H1 (cell line): Measurements from ENCODE around the gene TMEM181. TPM values are rescaled to one million over a fixed set of nuclear protein-coding genes. Genes with fewer than 3 reads are reported as not detected.

Experiments
- CTCF ChIA-PET: fragments of 300-600 bp; sonication (Branson Sonifier 250); formaldehyde crosslinking; loops from one replicate; lab custom pipeline; 2021; ENCODE audit not compliant: partially characterized antibody; lab: Charles Lee
- POLR2A ChIA-PET: fragments of 300-600 bp; sonication (Branson Sonifier 250); formaldehyde crosslinking; loops from one replicate; lab custom pipeline; 2021; ENCODE audit warnings: inconsistent platforms; ENCODE audit not compliant: partially characterized antibody; lab: Charles Lee
- DNase-seq, 2 experiments: peaks; one replicate each; pipeline versions ENCODE4 v3.0.0 to v3.0.0-alpha.2; 2010 to 2022; ENCODE audit warnings: low spot score in 2 of 2, low read depth in 1 of 2, mixed read lengths in 1 of 2
- FAIRE-seq: peaks from 2 replicates; lab custom pipeline; 2011; peaks lifted over from hg19 to GRCh38; lab: Jason Lieb, UNC
- H2AFZ ChIP-seq: 2 replicates; pipeline ENCODE4 v1.8.1; 2012; ENCODE audit warnings: low read length, inconsistent platforms
- H2AK5ac ChIP-seq: 2 replicates; pipeline ENCODE4 v1.6.1; 2013; ENCODE audit warnings: low read depth, low read length
- H2BK120ac ChIP-seq: replicated peaks from 2 replicates; pipeline ENCODE3; 2013; ENCODE audit warnings: low read depth, low read length, inconsistent platforms
- H2BK12ac ChIP-seq: 2 replicates; pipeline ENCODE4 v1.6.1; 2013; ENCODE audit warnings: low read depth, low read length
- H2BK15ac ChIP-seq: 2 replicates; pipeline ENCODE4 v1.6.1; 2013; ENCODE audit warnings: low read length
- H2BK20ac ChIP-seq: 2 replicates; pipeline ENCODE4 v1.6.1; 2013; ENCODE audit warnings: low read length
- H2BK5ac ChIP-seq: 2 replicates; pipeline ENCODE4 v1.6.1; 2013; ENCODE audit warnings: low read depth, low read length
- H3K14ac ChIP-seq: 2 replicates; pipeline ENCODE4 v1.6.1; 2013; ENCODE audit warnings: inconsistent platforms; ENCODE audit not compliant: insufficient read length
- H3K18ac ChIP-seq: 2 replicates; pipeline ENCODE4 v1.6.1; 2013; ENCODE audit warnings: low read length; ENCODE audit errors: extremely low read depth
- H3K23ac ChIP-seq: 2 replicates; pipeline ENCODE4 v1.6.1; 2013; ENCODE audit warnings: inconsistent platforms; ENCODE audit not compliant: insufficient read length
- H3K23me2 ChIP-seq: 2 replicates; pipeline ENCODE4 v1.6.1; 2013; ENCODE audit warnings: low read depth, low read length
- H3K27ac ChIP-seq: 2 replicates; pipeline ENCODE4 v1.6.1; 2011; ENCODE audit warnings: low read depth, low read length, inconsistent platforms
- H3K27me3 ChIP-seq, 4 experiments: replicated peaks in 1 of 4; 1 replicate in 1 of 4; 2 replicates in 3 of 4; pipeline versions ENCODE4 v1.6.1 to v1.8.1; 2011 to 2013; ENCODE audit warnings: low read length in 3 of 4, mild to moderate bottlenecking in 3 of 4, inconsistent platforms in 2 of 4, mixed read lengths in 2 of 4, moderate library complexity in 1 of 4; ENCODE audit not compliant: control insufficient read depth in 3 of 4, insufficient read depth in 3 of 4; ENCODE audit errors: extremely low read depth in 1 of 4
- H3K36me3 ChIP-seq, 4 experiments: 2 replicates each; pipeline versions ENCODE4 v1.6.1 to v1.8.1; 2011 to 2013; ENCODE audit warnings: mild to moderate bottlenecking in 4 of 4, low read length in 3 of 4, moderate library complexity in 2 of 4, control low read depth in 1 of 4, inconsistent platforms in 1 of 4; ENCODE audit not compliant: insufficient read depth in 4 of 4, control insufficient read depth in 2 of 4
- H3K4ac ChIP-seq: replicated peaks from 2 replicates; pipeline ENCODE3; 2013; ENCODE audit warnings: low read length, low read depth, mixed read lengths, inconsistent platforms; ENCODE audit not compliant: insufficient read length
- H3K4me1 ChIP-seq, 4 experiments: replicated peaks in 1 of 4; 1 replicate in 1 of 4; 2 replicates in 3 of 4; pipeline versions ENCODE4 v1.6.1 to v1.8.1; 2011 to 2013; ENCODE audit warnings: low read length in 3 of 4, inconsistent platforms in 2 of 4, mixed read lengths in 1 of 4; ENCODE audit not compliant: insufficient read depth in 4 of 4, control insufficient read depth in 3 of 4
- H3K4me2 ChIP-seq, 2 experiments: 2 replicates each; pipeline versions ENCODE4 v1.6.1 to v1.8.1; 2011 to 2013; ENCODE audit warnings: low read depth in 2 of 2, low read length in 2 of 2, control low read depth in 1 of 2, inconsistent platforms in 1 of 2, mild to moderate bottlenecking in 1 of 2; ENCODE audit not compliant: insufficient read depth in 1 of 2
- H3K4me3 ChIP-seq, 4 experiments: fragments of 200-600, 300-600 bp in 1 of 4; sonication (generic), shearing (Covaris generic), sonication (Bioruptor Twin) in 1 of 4; 2 replicates each; pipeline versions ENCODE4 v1.5.1 to v1.8.1; 2011 to 2016; ENCODE audit warnings: low read length in 4 of 4, low read depth in 3 of 4, control low read depth in 2 of 4, inconsistent platforms in 2 of 4, mild to moderate bottlenecking in 2 of 4, mixed read lengths in 1 of 4, moderate library complexity in 1 of 4; ENCODE audit not compliant: insufficient read depth in 2 of 4; ENCODE audit errors: extremely low read depth in 1 of 4
- H3K56ac ChIP-seq: replicated peaks from 2 replicates; pipeline ENCODE3; 2013; ENCODE audit warnings: low read depth, mild to moderate bottlenecking, mixed read lengths, low read length, inconsistent platforms; ENCODE audit not compliant: insufficient read length
- H3K79me1 ChIP-seq: 2 replicates; pipeline ENCODE4 v1.6.1; 2013; ENCODE audit warnings: low read depth, low read length, control low read depth
- H3K79me2 ChIP-seq, 2 experiments: 2 replicates each; pipeline versions ENCODE4 v1.6.1 to v1.8.1; 2012 to 2013; ENCODE audit warnings: low read length in 2 of 2, mild to moderate bottlenecking in 2 of 2, inconsistent platforms in 1 of 2; ENCODE audit not compliant: insufficient read depth in 2 of 2, control insufficient read depth in 1 of 2
- H3K9ac ChIP-seq, 4 experiments: replicated peaks in 1 of 4; 1 replicate in 1 of 4; 2 replicates in 3 of 4; pipeline versions ENCODE4 v1.6.1 to v1.8.1; 2011 to 2013; ENCODE audit warnings: low read depth in 3 of 4, low read length in 3 of 4, control low read depth in 2 of 4, mild to moderate bottlenecking in 2 of 4, moderate library complexity in 2 of 4, inconsistent platforms in 1 of 4; ENCODE audit errors: extremely low read depth in 1 of 4
- H3K9me3 ChIP-seq, 2 experiments: 2 replicates each; pipeline versions ENCODE4 v1.6.1 to v1.8.1; 2012 to 2013; ENCODE audit warnings: mild to moderate bottlenecking in 2 of 2, moderate library complexity in 2 of 2, control low read depth in 1 of 2, inconsistent platforms in 1 of 2, low read depth in 1 of 2, low read length in 1 of 2, mixed read lengths in 1 of 2; ENCODE audit not compliant: insufficient read depth in 2 of 2
- H4K20me1 ChIP-seq, 2 experiments: replicated peaks in 1 of 2; 2 replicates each; pipeline versions ENCODE3 to v1.8.1; 2011 to 2013; ENCODE audit warnings: inconsistent platforms in 2 of 2, low read length in 2 of 2, mild to moderate bottlenecking in 1 of 2; ENCODE audit not compliant: insufficient read depth in 2 of 2, control insufficient read depth in 1 of 2
- H4K5ac ChIP-seq: 2 replicates; pipeline ENCODE4 v1.6.1; 2013; ENCODE audit warnings: low read length, low read depth, mixed read lengths, inconsistent platforms; ENCODE audit not compliant: insufficient read length
- H4K8ac ChIP-seq: 2 replicates; pipeline ENCODE4 v1.8.0; 2013; ENCODE audit warnings: mild to moderate bottlenecking, moderate library complexity, low read length, inconsistent platforms; ENCODE audit not compliant: insufficient read depth; ENCODE audit errors: extremely low read depth
- H4K91ac ChIP-seq: replicated peaks from 2 replicates; pipeline ENCODE3; 2013; ENCODE audit warnings: low read length, mixed read lengths, inconsistent platforms; ENCODE audit not compliant: insufficient read length
- BRCA1 ChIP-seq: IDR thresholded peaks from 2 replicates; pipeline ENCODE4 v1.6.1; 2012; ENCODE audit warnings: low read depth, low read length, improper control_type of control experiment
- EZH2 ChIP-seq: fragments of 200-600 bp; sonication (generic); IDR thresholded peaks from 2 replicates; pipeline ENCODE4 v1.7.1; 2012; ENCODE audit warnings: low read depth, mild to moderate bottlenecking, moderate library complexity, low read length, inconsistent platforms; ENCODE audit not compliant: severe bottlenecking
- JUND ChIP-seq: IDR thresholded peaks from 2 replicates; pipeline ENCODE4 v1.6.1; 2011; ENCODE audit warnings: mild to moderate bottlenecking, improper control_type of control experiment, low read length
- KDM1A ChIP-seq: fragments of 200-600, 300-600 bp; sonication (generic); IDR thresholded peaks from 2 replicates; pipeline ENCODE4 v1.7.1; 2016; ENCODE audit warnings: mild to moderate bottlenecking, low read length, borderline replicate concordance
- KDM5A ChIP-seq: fragments of 200-600 bp; IDR thresholded peaks from 2 replicates; pipeline ENCODE4 v1.7.1; 2012; ENCODE audit warnings: mild to moderate bottlenecking, low read length, inconsistent platforms, mixed read lengths
- RAD21 ChIP-seq, 2 experiments: IDR thresholded peaks in 1 of 2; conservative IDR thresholded peaks in 1 of 2; 2 replicates each; pipeline ENCODE4 v1.6.1; 2011; ENCODE audit warnings: low read depth in 2 of 2, low read length in 2 of 2, improper control_type of control experiment in 1 of 2, inconsistent platforms in 1 of 2, mild to moderate bottlenecking in 1 of 2, moderate library complexity in 1 of 2
- SIN3A ChIP-seq, 2 experiments: IDR thresholded peaks in 1 of 2; conservative IDR thresholded peaks in 1 of 2; 2 replicates each; pipeline ENCODE4 v1.6.1; 2011 to 2012; ENCODE audit warnings: low read length in 2 of 2, improper control_type of control experiment in 1 of 2, low read depth in 1 of 2, mild to moderate bottlenecking in 1 of 2
- SIRT6 ChIP-seq: IDR thresholded peaks from one replicate; pipeline ENCODE4 v1.7.1; 2012; ENCODE audit warnings: low read length, inconsistent platforms
- SP1 ChIP-seq: IDR thresholded peaks from 2 replicates; pipeline ENCODE4 v1.6.1; 2011; ENCODE audit warnings: low read depth, low read length
- TAF7 ChIP-seq: optimal IDR thresholded peaks from 2 replicates; pipeline ENCODE3; 2011; ENCODE audit warnings: low read depth, mild to moderate bottlenecking, inconsistent platforms, low read length, moderate library complexity, borderline replicate concordance
- WGBS, 2 experiments: shearing (Covaris generic) in 1 of 2; methylation state at CpG; one replicate each; pipeline versions ENCODE4 v1.1.6 to v1.1.7; 2013 to 2015; ENCODE audit warnings: low lambda C conversion rate in 2 of 2, mixed read lengths in 2 of 2, inconsistent platforms in 1 of 2, low coverage in 1 of 2, missing lambda C conversion rate in 1 of 2; ENCODE audit not compliant: insufficient replicate concordance in 2 of 2, insufficient coverage in 1 of 2, insufficient read length in 1 of 2; ENCODE audit errors: extremely low coverage in 1 of 2, missing lambda C conversion rate in 1 of 2; 5-methylcytosine and 5-hydroxymethylcytosine counted together
- polyA plus RNA-seq, 7 experiments: library from polyadenylated mRNA; depleted of rRNA in 3 of 7; stranded (reverse) in 5 of 7; unstranded in 2 of 7; fragments of >200 nt in 5 of 7; fragments of 200-250 nt in 2 of 7; gene quantifications; 1 replicate in 5 of 7; 2 replicates in 1 of 7; 4 replicates in 1 of 7; pipeline versions ENCODE4 v1.2.1 to v1.2.3, GENCODE V29; 2011 to 2013; ENCODE audit warnings: missing spikeins in 2 of 7, mixed read lengths in 2 of 7
- total RNA-seq: library from RNA; stranded (reverse); fragmentation: NEBNext Ultra II Directional; extraction: Animal tissue kit (Norgen Biotek cat#: 25700); gene quantifications from 2 replicates; pipeline ENCODE4 v1.2.1, GENCODE V29; 2021

The TMEM181 gene
- total and polyA plus RNA-seq, 2 of the 8 experiments (the other 6 are each of a cell fraction or from before 2014, with no cell fraction given): 8.6 to 19.0 TPM

GRCh38 chr6:158621694-158622544, 62.0 kb downstream of the TMEM181 start:
- Histone ChIP-seq H3K9me3 (no peaks in the 10 kb centered on the region), H3K23ac (no peak overlapping the region), H3K4me2 (no peak overlapping the region), H3K4me1 (no peaks in the 10 kb centered on the region; a peak in 1 of 7 replicates), H3K79me1 (no peaks in the 10 kb centered on the region; the same call in 1 of the 2 replicates), H4K5ac (no peak overlapping the region), H3K36me3 (peaks cover 2 to 39% (median 15%) of the 10 kb centered on the region in 4 experiments; a peak in 7 of 8 replicates), H3K23me2 (peaks cover 4% of the 10 kb centered on the region; the same call in 1 of the 2 replicates), H2AFZ (no peak overlapping the region), H3K18ac (no peak overlapping the region), H4K8ac (0 out of 2 replicates have a peak overlapping the region, but pooled peaks have one; percentile 36), H2AK5ac (no peak overlapping the region), H3K27me3 (no peaks in the 10 kb centered on the region), H4K20me1 (peaks cover 2 to 3% of the 10 kb centered on the region in 2 experiments), H3K4me3 (no peak overlapping the region), H2BK120ac (no peak overlapping the region), H4K91ac (no peak overlapping the region), H3K9ac (no peak overlapping the region), H3K79me2 (no peaks in the 10 kb centered on the region), H3K4ac (no peak overlapping the region), H3K14ac (no peak overlapping the region), H2BK5ac (peak overlapping the region; percentile 30; the same call in 1 of the 2 replicates), H2BK12ac (no peak overlapping the region), H2BK20ac (no peak overlapping the region), H2BK15ac (no peak overlapping the region), H3K27ac (no peak overlapping the region), H3K56ac (no peak overlapping the region)
- DNase-seq (peak in 1 of 2 experiments; percentile 28), FAIRE-seq (no peak)
- 91% methylated on average over 25 of the region's 25 CpGs; no CpG with 5 or more reads in 1 of the 2 experiments for WGBS, 2 experiments
- ChIA-PET CTCF (interaction anchor here (0.5 to 1.5 kb wide), 6 partner anchors 14 to 416 kb away, joined by 3 to 6 read pairs (median 3); no protein-coding TSS in a partner anchor), POLR2A (interaction anchor here (0.9 to 1.9 kb wide), 4 partner anchors 9 to 85 kb away, joined by 3 to 6 read pairs (median 3); partner anchors contain the start of gene DYNLT1)
- TF ChIP-seq BRCA1 (no peak), SP1 (no peak), TAF7 (no peak), RAD21 (IDR thresholded peaks at IDR 0.05 in 1 of 2, conservative IDR thresholded peaks at IDR 0.05 in 1 of 2; ENCODE audit: low read depth in 2 of 2, low read length in 2 of 2) (no peak), SIN3A (conservative IDR thresholded peaks at IDR 0.05 in 1 of 2, IDR thresholded peaks at IDR 0.05 in 1 of 2; ENCODE audit: low read depth in 1 of 2, low read length in 2 of 2) (no peak), SIRT6 (no peak), EZH2 (no peak), KDM1A (no peak), JUND (no peak), KDM5A (no peak)
